Astrocyte (in vitro differentiated cells and primary cell): ENCODE data around the gene MYBPHL. TPM values are rescaled to one million over a fixed set of nuclear protein-coding genes. Genes with fewer than 3 reads are reported as not detected.
A peak's percentile ranks its signal among the peaks of the same experiment; 100 is the strongest.

Experiments used
- DNase-seq: peaks from one replicate; pipeline ENCODE4 v3.0.0-alpha.2; 2010; ENCODE audit warnings: low read depth
- FAIRE-seq: peaks from 2 replicates; lab custom pipeline; 2011; peaks lifted over from hg19 to GRCh38; lab: Jason Lieb, UNC
- H2AFZ ChIP-seq: 2 replicates; pipeline ENCODE4 v1.6.0; 2012; ENCODE audit warnings: low read depth, low read length, inconsistent platforms
- H3K27ac ChIP-seq: 2 replicates; pipeline ENCODE4 v1.5.1; 2011; ENCODE audit warnings: low read depth, low read length, inconsistent platforms
- H3K27me3 ChIP-seq: 2 replicates; pipeline ENCODE4 v1.6.0; 2011; ENCODE audit warnings: low read length, inconsistent platforms; ENCODE audit not compliant: insufficient read depth
- H3K36me3 ChIP-seq: 2 replicates; pipeline ENCODE4 v1.5.1; 2011; ENCODE audit warnings: low read length, inconsistent platforms; ENCODE audit not compliant: insufficient read depth
- H3K4me1 ChIP-seq: 2 replicates; pipeline ENCODE4 v1.5.1; 2011; ENCODE audit warnings: low read length, inconsistent platforms; ENCODE audit not compliant: insufficient read depth
- H3K4me2 ChIP-seq: 2 replicates; pipeline ENCODE4 v1.6.0; 2012; ENCODE audit warnings: low read length, inconsistent platforms
- H3K4me3 ChIP-seq: 2 replicates; pipeline ENCODE4 v1.5.1; 2011; ENCODE audit warnings: low read depth, mild to moderate bottlenecking, low read length, inconsistent platforms; ENCODE audit not compliant: insufficient read depth
- H3K79me2 ChIP-seq: 2 replicates; pipeline ENCODE4 v1.6.0; 2012; ENCODE audit warnings: mild to moderate bottlenecking, low read length, inconsistent platforms; ENCODE audit not compliant: insufficient read depth
- H3K9ac ChIP-seq: 2 replicates; pipeline ENCODE4 v1.6.0; 2012; ENCODE audit warnings: mild to moderate bottlenecking, low read length, inconsistent platforms
- H3K9me3 ChIP-seq: 2 replicates; pipeline ENCODE4 v1.5.1; 2012; ENCODE audit warnings: low read depth, mild to moderate bottlenecking, low read length, inconsistent platforms; ENCODE audit not compliant: insufficient read depth
- H4K20me1 ChIP-seq: 2 replicates; pipeline ENCODE4 v1.6.0; 2012; ENCODE audit warnings: low read length, inconsistent platforms; ENCODE audit not compliant: insufficient read depth
- H3K27ac Mint-ChIP-seq: one replicate; pipeline ENCODE4 v1.8.0; 2021; ENCODE audit warnings: mild to moderate bottlenecking, mixed read lengths; ENCODE audit not compliant: unreplicated experiment
- H3K27me3 Mint-ChIP-seq: one replicate; pipeline ENCODE4 v1.8.0; 2021; ENCODE audit warnings: low read depth, mixed read lengths; ENCODE audit not compliant: unreplicated experiment
- H3K36me3 Mint-ChIP-seq: one replicate; pipeline ENCODE4 v1.8.0; 2021; ENCODE audit warnings: low read depth, mixed read lengths; ENCODE audit not compliant: unreplicated experiment
- H3K4me1 Mint-ChIP-seq: one replicate; pipeline ENCODE4 v1.8.0; 2021; ENCODE audit warnings: low read depth, mixed read lengths; ENCODE audit not compliant: unreplicated experiment
- H3K4me3 Mint-ChIP-seq: one replicate; pipeline ENCODE4 v1.8.0; 2021; ENCODE audit warnings: mild to moderate bottlenecking, moderate library complexity, mixed read lengths; ENCODE audit not compliant: unreplicated experiment
- H3K9me3 Mint-ChIP-seq: one replicate; pipeline ENCODE4 v1.8.0; 2021; ENCODE audit warnings: mild to moderate bottlenecking, mixed read lengths; ENCODE audit not compliant: unreplicated experiment
- EZH2 ChIP-seq: IDR thresholded peaks from 2 replicates; pipeline ENCODE4 v1.6.1; 2012; ENCODE audit warnings: mild to moderate bottlenecking, low read length, inconsistent platforms; ENCODE audit not compliant: insufficient read depth
- total RNA-seq: library from RNA; stranded (reverse); gene quantifications from 2 replicates; pipeline ENCODE4 v1.2.1, GENCODE V29; 2021
- TF ChIP-seq, protein P1 (sequence below): IDR thresholded peaks from 2 replicates; pipeline ENCODE4 v1.5.1; 2011; ENCODE audit warnings: low read depth, mild to moderate bottlenecking, inconsistent platforms, low read length, moderate library complexity; ENCODE audit not compliant: insufficient read depth

The MYBPHL gene
- total RNA-seq, 1 donor from 2014 or later = not detected

DNA sequence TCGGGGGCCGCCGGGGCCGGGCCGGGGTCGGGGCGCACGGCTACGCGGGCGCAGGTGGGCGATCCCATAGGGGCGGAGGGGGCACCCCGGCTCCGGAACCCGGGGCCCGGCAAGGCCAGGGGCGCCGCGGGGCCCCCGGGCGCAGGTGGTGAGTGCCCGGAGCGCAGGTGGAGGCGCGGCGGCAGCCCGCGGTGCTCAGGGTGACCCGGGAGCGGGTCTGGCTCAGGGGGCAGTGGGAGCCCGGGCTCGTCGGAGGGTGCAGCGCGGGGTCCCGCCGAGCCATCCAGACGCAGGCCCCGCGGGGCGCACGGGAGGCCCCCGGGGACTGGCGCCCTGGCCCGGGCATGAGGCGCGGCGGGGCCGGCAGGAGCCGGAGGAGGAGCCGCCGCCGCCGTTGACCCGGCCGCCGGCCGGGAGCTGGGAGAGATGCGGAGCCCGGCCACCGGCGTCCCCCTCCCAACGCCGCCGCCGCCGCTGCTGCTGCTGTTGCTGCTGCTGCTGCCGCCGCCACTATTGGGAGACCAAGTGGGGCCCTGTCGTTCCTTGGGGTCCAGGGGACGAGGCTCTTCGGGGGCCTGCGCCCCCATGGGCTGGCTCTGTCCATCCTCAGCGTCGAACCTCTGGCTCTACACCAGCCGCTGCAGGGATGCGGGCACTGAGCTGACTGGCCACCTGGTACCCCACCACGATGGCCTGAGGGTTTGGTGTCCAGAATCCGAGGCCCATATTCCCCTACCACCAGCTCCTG, 57.0 kb downstream of the MYBPHL start:
- Histone ChIP-seq H3K9me3 (no peaks in the 10 kb centered on the region), H3K27ac (no peak overlapping the region), H4K20me1 (no peaks in the 10 kb centered on the region), H2AFZ (peak overlapping the region; percentile 63), H3K4me2 (peak overlapping the region; percentile 82), H3K27me3 (no peaks in the 10 kb centered on the region), H3K4me3 (peak overlapping the region; percentile 55), H3K9ac (peak overlapping the region; percentile 23), H3K79me2 (peaks cover 2% of the 10 kb centered on the region), H3K4me1 (peaks cover 26% of the 10 kb centered on the region), H3K36me3 (no peaks in the 10 kb centered on the region)
- peaks cover 11% of the 10 kb centered on the region for H3K4me1 Mint-ChIP-seq
- FAIRE-seq (no peak), DNase-seq (no peak)
- no peak overlapping the region for H3K27ac Mint-ChIP-seq
- no peaks in the 10 kb centered on the region for H3K9me3 Mint-ChIP-seq
- TF ChIP-seq, protein P1, sequence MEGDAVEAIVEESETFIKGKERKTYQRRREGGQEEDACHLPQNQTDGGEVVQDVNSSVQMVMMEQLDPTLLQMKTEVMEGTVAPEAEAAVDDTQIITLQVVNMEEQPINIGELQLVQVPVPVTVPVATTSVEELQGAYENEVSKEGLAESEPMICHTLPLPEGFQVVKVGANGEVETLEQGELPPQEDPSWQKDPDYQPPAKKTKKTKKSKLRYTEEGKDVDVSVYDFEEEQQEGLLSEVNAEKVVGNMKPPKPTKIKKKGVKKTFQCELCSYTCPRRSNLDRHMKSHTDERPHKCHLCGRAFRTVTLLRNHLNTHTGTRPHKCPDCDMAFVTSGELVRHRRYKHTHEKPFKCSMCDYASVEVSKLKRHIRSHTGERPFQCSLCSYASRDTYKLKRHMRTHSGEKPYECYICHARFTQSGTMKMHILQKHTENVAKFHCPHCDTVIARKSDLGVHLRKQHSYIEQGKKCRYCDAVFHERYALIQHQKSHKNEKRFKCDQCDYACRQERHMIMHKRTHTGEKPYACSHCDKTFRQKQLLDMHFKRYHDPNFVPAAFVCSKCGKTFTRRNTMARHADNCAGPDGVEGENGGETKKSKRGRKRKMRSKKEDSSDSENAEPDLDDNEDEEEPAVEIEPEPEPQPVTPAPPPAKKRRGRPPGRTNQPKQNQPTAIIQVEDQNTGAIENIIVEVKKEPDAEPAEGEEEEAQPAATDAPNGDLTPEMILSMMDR = no peak
- H3K4me3 Mint-ChIP-seq = peak overlapping the region; percentile 76
- peaks cover 9% of the 10 kb centered on the region for H3K36me3 Mint-ChIP-seq
- peaks cover 6% of the 10 kb centered on the region for H3K27me3 Mint-ChIP-seq

DNA sequence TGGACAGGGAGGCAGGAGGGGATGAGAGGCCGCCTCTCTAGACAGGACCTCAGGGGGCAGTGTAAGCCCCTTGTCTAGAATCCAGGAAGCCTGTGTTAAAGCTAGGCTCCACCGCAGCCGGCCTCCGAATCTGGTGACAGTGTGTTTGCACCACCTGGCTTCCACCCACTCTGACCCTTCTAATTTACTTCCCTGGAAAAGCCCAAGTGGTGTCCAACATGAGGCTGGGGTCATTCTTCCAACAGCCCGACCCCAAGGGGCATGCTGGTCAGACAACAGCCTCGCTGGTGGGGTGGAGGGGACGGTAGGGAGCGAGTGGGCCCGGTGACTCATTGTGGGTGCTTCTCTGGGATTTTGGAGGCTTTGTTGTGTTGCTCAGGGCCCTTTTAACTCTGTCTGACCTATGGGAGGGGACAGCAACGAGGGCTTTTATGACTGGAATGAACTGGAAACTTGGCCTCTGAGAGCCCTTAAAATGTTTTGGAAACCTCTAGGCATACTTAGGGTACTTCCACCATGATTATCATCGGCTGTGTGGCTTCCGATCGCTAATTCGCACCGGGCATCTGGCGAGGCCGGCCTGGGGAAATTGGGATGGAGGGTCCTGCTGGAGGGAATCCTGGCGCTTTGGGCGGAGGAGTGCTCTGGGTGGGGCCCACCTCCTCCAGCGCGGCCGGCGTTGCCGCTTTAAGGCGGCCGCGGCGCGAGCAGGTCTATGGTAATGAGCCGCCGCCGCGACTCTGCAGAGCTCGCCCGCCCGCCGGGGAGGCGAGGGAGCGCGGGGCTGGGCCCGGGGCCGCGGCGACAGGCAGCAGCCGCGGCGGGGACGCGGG, 57.8 kb downstream of the MYBPHL start, which contains the start of gene CELSR2:
TSS of gene CELSR2 (plus strand) at position 743 of the 833 bp plus-strand sequence. CDS start 541 bp downstream, outside the sequence.
- peaks cover 9% of the 10 kb centered on the region for H3K36me3 Mint-ChIP-seq
- H4K20me1 ChIP-seq = no peaks in the 10 kb centered on the region
- peaks cover 2% of the 10 kb centered on the region for H3K79me2 ChIP-seq
- H3K36me3 ChIP-seq = no peaks in the 10 kb centered on the region
- TF ChIP-seq EZH2 = no peak
- TF ChIP-seq, protein P1 = no peak
- DNase-seq = no peak
- no peak within 1 kb of the TSS for H3K27ac Mint-ChIP-seq
- H3K9me3 Mint-ChIP-seq = no peaks in the 10 kb centered on the region
- H3K9me3 ChIP-seq = no peaks in the 10 kb centered on the region
- no peak for FAIRE-seq
- peaks cover 19% of the 10 kb centered on the region for H3K4me1 ChIP-seq
- peak within 1 kb of the TSS; percentile 82 for H3K4me2 ChIP-seq
- peak within 1 kb of the TSS; percentile 23 for H3K9ac ChIP-seq
- H3K4me3 ChIP-seq = peak within 1 kb of the TSS; percentile 55
- peak within 1 kb of the TSS; percentile 63 for H2AFZ ChIP-seq
- H3K27ac ChIP-seq = no peak within 1 kb of the TSS
- peak within 1 kb of the TSS; percentile 76 for H3K4me3 Mint-ChIP-seq
- H3K27me3 ChIP-seq = no peaks in the 10 kb centered on the region
- H3K4me1 Mint-ChIP-seq = peaks cover 7% of the 10 kb centered on the region
- peaks cover 6% of the 10 kb centered on the region for H3K27me3 Mint-ChIP-seq
